Panc1 (cell line): Measurements from ENCODE around the gene FLG2.

Source experiments
- POLR2AphosphoS5 ChIP-seq: IDR thresholded peaks from 2 replicates; pipeline ENCODE4 v1.6.1; 2012; ENCODE audit warnings: mild to moderate bottlenecking, low read depth, low read length, moderate library complexity
- SIN3A ChIP-seq: IDR thresholded peaks from 2 replicates; pipeline ENCODE4 v1.6.1; 2012; ENCODE audit warnings: low read depth, mild to moderate bottlenecking, low read length, moderate library complexity, borderline replicate concordance; ENCODE audit not compliant: insufficient read depth
- TCF7L2 ChIP-seq: IDR thresholded peaks from 2 replicates; pipeline ENCODE4 v1.6.1; 2011; ENCODE audit warnings: mild to moderate bottlenecking, low read depth, low read length, inconsistent platforms
- TF ChIP-seq, protein P1 (sequence below): fragments of 450-650 bp; IDR thresholded peaks from 2 replicates; pipeline ENCODE4 v1.5.1; 2017; ENCODE audit warnings: mild to moderate bottlenecking

DNA sequence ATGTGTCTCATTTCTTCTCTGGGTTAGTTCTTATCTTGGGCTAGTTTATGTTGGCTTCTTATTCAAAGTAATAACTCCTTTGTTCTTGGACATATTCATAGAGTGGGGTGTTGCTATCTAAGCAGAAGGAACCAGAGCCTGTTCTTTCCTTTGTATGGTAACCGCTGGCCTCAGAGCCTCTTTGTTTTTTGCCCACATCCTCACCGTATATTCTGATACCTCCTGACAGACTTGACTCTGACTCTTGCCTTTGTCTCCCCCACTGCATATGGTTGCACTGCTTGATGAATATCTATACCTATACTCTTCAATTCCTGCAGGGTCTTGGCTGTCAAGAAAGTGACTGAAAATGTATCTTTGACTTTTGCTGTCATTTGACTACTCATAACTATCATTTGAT, 10.2 kb downstream of the FLG2 start:
- TF ChIP-seq, protein P1, sequence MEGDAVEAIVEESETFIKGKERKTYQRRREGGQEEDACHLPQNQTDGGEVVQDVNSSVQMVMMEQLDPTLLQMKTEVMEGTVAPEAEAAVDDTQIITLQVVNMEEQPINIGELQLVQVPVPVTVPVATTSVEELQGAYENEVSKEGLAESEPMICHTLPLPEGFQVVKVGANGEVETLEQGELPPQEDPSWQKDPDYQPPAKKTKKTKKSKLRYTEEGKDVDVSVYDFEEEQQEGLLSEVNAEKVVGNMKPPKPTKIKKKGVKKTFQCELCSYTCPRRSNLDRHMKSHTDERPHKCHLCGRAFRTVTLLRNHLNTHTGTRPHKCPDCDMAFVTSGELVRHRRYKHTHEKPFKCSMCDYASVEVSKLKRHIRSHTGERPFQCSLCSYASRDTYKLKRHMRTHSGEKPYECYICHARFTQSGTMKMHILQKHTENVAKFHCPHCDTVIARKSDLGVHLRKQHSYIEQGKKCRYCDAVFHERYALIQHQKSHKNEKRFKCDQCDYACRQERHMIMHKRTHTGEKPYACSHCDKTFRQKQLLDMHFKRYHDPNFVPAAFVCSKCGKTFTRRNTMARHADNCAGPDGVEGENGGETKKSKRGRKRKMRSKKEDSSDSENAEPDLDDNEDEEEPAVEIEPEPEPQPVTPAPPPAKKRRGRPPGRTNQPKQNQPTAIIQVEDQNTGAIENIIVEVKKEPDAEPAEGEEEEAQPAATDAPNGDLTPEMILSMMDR = no peak
- TF ChIP-seq TCF7L2 (no peak), POLR2AphosphoS5 (no peak), SIN3A (no peak)
